Erythroblast (primary cell): Measurements from ENCODE around the gene P2RX6.

Experiments used
- GATA1 ChIP-seq: IDR thresholded peaks from 2 replicates; pipeline ENCODE4 v1.6.1; 2011; ENCODE audit warnings: low read depth, mild to moderate bottlenecking, control low read depth, low read length, moderate library complexity
- POLR2A ChIP-seq: IDR thresholded peaks from 2 replicates; pipeline ENCODE4 v1.6.1; 2011; ENCODE audit warnings: mild to moderate bottlenecking, low read length

GRCh38 chr22:21031545-21032036, 16.6 kb downstream of the P2RX6 start:
- TF ChIP-seq POLR2A = no peak
- TF ChIP-seq GATA1 = no peak
